ENCODE results near the gene CASS4.

Gene CASS4

DNA sequence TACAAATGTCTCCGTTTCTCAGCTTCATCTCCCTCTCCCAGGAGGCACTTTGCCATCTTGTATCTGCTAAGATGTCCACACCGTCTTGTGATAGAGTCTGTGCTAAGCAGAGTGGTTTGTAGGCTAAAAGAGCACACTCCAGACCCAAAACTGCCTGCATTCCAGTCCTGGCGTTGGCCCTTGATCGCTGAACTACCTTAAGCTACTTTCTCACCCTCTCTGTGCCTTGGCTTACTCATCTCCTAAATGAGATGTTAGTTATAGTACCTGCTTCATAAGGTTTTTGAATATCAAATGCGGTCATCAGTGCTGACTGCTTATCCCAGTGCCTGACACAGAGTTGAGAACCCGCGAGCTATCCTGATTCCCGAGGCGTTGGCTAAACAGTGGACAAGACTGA lies 14.0 kb downstream of the CASS4 start:
- DNase-seq, result no peak

- DNase-seq, result no peak
Observed at GRCh38 chr20:56426926-56427325, 14.9 kb downstream of the CASS4 start.

DNA sequence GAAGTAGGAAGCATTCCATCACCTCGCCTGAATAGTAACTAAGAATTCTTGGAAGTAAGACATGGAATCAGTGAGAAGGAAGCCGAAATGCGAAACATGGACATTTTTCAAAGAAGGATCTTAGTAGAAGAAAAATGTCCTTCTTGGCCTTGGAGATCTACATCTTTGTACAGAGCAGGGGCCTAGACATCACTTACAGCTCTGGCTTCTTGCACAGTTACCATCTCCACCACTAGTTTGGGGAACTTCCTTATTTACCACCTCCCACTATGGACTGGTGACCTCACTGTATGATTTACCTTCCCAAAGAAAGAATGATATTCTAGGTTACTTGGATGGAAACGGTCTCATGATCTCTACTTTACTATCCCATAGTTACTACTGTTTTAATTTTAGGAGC lies 15.7 kb downstream of the CASS4 start:
- no peak for DNase-seq

DNA sequence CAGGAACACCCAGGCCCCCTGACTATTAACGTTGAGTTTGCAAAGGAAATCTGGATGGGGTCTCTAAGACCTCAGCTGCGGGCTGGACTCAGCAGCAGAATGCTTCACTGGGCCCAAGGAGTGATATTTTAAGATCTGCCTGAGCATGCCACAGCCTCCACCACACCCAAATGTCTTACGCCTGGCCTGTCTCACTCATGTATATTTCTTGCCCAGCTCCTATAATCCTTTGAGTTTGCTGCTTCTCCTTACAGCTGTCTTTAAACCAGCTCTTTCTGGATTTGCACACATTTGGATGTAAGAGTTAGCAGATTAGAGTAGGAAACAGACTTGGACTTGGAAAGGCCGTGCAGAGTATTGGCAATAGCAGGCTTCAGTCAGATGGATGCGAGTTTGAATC lies 16.4 kb downstream of the CASS4 start:
- no peak for DNase-seq

GRCh38 chr20:56428881-56429280 lies 16.8 kb downstream of the CASS4 start:
- no peak for DNase-seq

DNA sequence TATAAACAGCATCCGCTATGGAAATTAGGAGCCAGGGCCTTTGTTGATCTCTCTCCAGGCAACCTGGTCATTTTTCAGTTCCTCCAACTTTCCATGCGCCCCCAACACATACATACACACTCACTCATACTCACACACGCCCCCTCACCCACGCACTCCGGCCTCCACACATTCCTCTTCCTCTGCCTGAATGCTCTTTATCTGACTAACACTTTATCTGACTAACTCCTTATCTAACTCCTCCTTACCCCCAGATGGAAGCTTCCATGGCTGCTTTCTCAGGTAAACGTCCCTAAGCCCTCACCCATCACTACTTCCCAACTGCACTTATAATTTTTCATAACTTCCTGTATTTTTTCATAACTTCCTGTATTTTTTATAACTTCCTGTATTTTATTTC lies 17.4 kb downstream of the CASS4 start:
- no peak for DNase-seq

GRCh38 chr20:56429941-56430340 lies 17.9 kb downstream of the CASS4 start:
- DNase-seq, result no peak

DNA sequence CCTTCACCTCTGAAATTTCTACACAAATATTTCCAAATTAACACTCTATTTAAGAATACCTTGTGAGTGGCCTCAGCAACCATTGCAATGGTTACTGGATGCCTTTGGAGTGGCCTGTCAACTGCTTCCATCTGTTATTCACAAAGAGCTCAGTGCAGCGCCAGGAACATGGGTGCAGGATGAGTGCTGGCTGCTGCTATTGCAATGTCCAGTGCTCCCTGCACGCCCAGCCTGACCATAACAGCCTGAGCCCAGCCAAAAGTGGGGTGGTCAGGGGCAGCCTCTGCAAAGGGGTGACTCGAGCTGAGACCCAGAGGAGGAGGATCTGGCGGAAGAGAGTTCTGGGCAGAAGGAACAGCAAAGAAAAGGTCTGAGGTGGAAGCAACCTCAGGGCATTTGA lies 18.4 kb downstream of the CASS4 start:
- no peak for DNase-seq

DNA sequence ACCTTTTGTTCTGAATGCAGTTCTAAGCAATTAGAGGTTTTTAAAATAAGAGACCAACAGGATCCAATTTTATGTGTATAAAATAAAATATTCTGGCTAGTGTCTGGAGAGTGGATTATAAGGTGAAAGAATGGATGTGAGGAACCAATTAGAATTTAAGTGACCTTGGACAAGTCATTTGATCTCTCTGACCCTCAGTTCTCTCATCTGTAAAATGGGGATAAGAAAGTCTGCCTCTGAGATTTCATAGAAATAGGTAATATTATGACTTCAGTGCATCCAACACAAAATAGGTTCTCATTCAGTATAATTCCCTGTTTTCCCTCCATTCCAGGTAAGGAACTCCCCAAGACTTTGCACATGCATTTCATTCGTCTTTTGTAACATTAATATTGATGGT lies 18.9 kb downstream of the CASS4 start:
- DNase-seq, result no peak

GRCh38 chr20:56431471-56431870 lies 19.4 kb downstream of the CASS4 start:
- no peak for DNase-seq

GRCh38 chr20:56433221-56433879 lies 21.3 kb downstream of the CASS4 start:
- DNase-seq, result no peak

DNA sequence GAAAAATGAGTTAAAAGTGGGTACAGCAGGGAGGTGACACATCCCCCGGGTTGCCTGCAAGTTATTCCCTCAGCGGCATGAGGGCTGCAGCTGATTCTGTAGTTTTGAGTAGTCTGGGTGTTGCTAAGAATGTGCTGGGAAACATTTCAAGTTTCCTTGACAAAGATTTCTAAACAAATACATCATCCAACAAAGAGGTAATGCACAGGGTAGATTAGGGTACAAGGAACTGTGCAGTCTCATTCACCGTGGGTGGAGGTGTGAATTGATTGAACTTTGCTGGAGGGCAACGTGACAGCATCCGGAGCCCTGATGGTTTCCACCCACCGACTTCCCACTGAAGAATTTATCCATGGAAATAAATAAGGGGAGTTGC lies 21.8 kb downstream of the CASS4 start:
- DNase-seq, result no peak

- no peak for DNase-seq
Observed at GRCh38 chr20:56437196-56437960, 25.3 kb downstream of the CASS4 start.

GRCh38 chr20:56438284-56438683 lies 26.2 kb downstream of the CASS4 start:
- no peak for DNase-seq

- DNase-seq, result no peak
Observed at GRCh38 chr20:56439771-56440291, 27.8 kb downstream of the CASS4 start.

DNA sequence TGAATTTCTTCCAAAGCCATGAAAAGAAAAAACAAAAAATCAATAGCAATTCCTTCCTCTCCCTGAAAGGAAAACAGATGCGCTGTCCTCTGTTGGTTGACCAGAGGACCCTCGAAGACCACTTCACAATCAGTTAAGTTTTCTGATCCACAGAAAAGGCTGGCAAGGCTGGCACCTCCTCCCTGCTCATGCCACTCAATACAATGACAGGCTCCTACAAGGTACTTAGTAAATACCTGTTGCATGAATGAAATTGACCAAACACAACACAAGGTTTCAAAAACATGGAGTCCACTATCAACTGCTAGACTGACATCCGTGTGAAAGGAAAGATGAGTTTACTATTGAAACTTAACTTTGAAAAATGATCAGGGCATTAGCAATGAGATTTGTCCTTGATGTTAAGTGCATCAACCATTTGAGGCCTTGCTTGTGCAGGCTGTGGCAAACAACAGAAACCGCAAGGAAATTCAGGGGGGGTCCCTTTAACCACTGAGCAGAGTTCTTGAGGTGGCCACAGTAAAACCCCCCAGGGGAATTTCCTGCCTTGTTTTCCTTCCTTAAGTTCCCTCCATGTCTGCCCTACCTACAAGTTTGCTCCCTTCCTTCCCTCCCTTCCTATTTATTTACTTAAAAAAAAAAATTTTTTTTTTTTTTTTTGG lies 28.4 kb downstream of the CASS4 start:
- peak in 2 of 4 experiments; percentile 4 to 10 for DNase-seq

DNA sequence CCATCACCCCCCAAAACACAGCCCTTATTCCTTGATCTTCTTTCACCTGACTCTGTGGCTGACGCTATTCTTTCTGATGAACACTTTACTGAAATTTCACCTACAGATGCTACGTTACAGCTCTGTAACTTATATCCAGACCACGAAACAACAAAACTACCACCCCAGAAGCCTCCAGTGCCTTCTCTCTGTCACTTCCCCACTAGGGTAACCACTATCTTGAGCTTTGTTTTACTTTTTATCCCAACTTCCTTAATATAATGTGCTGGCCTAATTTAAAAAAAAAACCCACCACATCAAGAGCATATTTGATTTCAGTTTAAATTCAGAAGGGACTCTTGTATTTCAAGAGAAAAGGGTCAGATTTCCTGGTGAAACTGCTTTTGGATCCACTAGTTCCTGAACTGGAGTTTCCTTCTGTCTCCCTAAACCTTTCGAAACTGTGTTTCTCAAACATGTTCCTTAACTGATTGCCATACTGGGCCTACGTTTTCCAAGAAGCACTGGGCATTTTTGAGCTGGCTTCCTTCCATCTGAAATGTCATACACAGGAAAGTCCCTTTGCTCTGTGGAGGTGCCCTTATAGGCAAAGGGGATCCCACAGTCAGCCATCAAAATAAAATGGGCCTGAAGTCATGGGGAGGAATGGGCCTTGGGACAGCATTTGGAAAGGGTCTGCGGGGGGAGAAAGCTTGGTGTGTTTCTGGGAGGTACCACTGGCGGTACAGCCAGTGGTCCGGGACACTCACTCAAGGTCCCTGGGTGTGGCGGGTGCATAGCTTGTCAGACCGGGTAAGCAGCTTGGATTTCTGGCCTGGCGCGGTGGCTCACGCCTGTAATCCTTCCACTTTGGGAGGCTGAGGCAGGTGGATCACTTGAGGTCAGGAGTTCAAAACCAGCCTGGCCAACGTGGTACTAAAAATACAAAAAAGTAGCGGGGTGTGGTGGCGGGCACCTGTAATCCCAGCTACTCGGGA lies 30.6 kb downstream of the CASS4 start:
- no peak for DNase-seq

DNA sequence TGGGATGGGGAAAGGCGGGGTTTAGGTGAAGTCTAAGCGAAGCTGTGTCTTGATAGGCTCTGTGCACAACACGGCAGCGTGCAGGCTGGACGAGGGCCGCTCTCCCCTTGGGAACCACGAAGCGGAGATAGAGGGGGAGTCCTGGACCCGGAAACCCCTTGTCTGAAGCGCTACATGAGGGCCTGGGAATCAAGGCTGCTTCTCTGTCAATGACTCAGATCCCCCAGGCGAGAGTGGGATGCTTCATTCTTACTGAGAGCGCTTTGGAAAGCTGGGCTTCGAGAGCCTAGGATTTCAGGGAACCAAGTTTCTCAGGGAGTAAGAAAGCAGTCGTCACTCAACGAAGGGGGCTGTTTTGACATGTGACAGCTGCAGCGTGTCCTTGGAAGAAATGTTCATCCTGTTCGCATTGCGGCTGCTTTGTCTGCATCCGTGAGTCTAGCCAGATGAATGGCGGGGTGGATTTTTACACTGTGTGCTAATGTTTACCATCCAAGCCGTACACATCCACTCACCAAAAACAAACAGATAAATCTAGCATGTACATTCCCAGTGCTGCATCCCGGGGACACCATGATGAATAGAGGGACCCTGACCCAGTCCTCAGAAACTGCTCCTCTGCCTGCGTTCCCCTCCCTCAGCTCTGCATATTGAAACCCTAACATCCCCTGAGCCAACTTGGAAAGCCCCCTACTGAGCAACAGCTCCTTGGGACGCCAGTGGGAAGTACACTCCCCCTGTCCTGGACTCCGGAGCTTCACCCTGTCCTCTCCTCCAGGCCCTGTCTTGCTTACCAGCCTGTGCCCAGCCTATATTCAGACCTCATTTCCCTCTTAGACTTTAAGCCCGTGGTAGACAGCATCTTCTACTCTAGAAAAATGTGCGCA lies 31.8 kb downstream of the CASS4 start:
- DNase-seq, result no peak

- no peak for DNase-seq
Observed at GRCh38 chr20:56445130-56445529, 33.1 kb downstream of the CASS4 start.

GRCh38 chr20:56445540-56445939 lies 33.5 kb downstream of the CASS4 start:
- no peak for DNase-seq

GRCh38 chr20:56447227-56447626 lies 35.2 kb downstream of the CASS4 start:
- DNase-seq, result no peak

DNA sequence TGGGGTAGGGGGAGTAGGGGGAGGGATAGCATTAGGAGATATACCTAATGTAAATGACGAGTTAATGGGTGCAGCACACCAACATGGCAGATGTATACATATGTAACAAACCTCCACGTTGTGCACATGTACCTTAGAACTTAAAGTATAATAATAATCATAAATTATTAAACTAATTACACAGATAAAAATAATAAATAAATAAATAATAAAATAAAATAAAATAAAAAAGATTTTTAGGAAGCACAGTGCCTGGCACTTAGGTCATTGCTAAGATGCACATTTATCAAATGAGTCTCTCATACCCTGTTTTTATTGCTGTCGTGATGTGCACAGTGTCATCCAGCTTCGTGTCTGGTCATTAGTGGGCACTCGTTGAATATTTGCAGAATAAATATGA lies 37.4 kb downstream of the CASS4 start:
- DNase-seq, result no peak

Measured in activated naive CD4-positive, alpha-beta T cell (primary cell).